NOMO-1 treated with DMSO at 0.1 percent for 48 hours (cell line): ENCODE results near the gene CHMP3.
A peak's percentile ranks its signal among the peaks of the same experiment; 100 is the strongest.
"Not testable (repeated sequence)": the region's sequence is repeated elsewhere in the genome, so short reads cannot be mapped to it uniquely, and the experiment has no call there.

Source experiments
- DNase-seq: peaks from one replicate; lab custom pipeline; 2025; ENCODE audit not compliant: unreplicated experiment; lab: John Stamatoyannopoulos, UW

CHMP3 gene

GRCh38 chr2:86562922-86563649 lies at the start of gene CHMP3:
Gene CHMP3 (minus strand): TSS chr2:86563443. CDS start chr2:86563348, 95 bp downstream.
- peak; percentile 93 for DNase-seq

GRCh38 chr2:86610871-86611270 lies 47.6 kb upstream of the CHMP3 start:
- no peak for DNase-seq

GRCh38 chr2:86608832-86609410 lies 45.7 kb upstream of the CHMP3 start:
- DNase-seq: no peak

- no peak for DNase-seq
Measured at GRCh38 chr2:86603905-86604304, 40.7 kb upstream of the CHMP3 start.

GRCh38 chr2:86598966-86599365 lies 35.7 kb upstream of the CHMP3 start:
- DNase-seq: no peak

GRCh38 chr2:86596118-86596517 lies 32.9 kb upstream of the CHMP3 start:
- DNase-seq: no peak

GRCh38 chr2:86593266-86593665 lies 30.0 kb upstream of the CHMP3 start:
- DNase-seq: no peak

- no peak for DNase-seq
Measured at GRCh38 chr2:86592547-86593230, 29.4 kb upstream of the CHMP3 start.

GRCh38 chr2:86589701-86590100 lies 26.5 kb upstream of the CHMP3 start:
- DNase-seq: not testable (repeated sequence)

GRCh38 chr2:86584151-86584913 lies 21.1 kb upstream of the CHMP3 start:
- DNase-seq: peak; percentile 48

- DNase-seq: no peak
Measured at GRCh38 chr2:86580560-86580959, 17.3 kb upstream of the CHMP3 start.

- peak; percentile 19 for DNase-seq
Measured at GRCh38 chr2:86577817-86578456, 14.7 kb upstream of the CHMP3 start.

GRCh38 chr2:86570059-86570458 lies 6.8 kb upstream of the CHMP3 start:
- DNase-seq: no peak

- no peak for DNase-seq
Measured at GRCh38 chr2:86566821-86567190, 3.6 kb upstream of the CHMP3 start.

- DNase-seq: no peak
Measured at GRCh38 chr2:86566158-86566820, 3.0 kb upstream of the CHMP3 start.

- no peak for DNase-seq
Measured at GRCh38 chr2:86563650-86564061, 413 bp upstream of the CHMP3 start.

- DNase-seq: no peak
Measured at GRCh38 chr2:86562485-86562921, 740 bp downstream of the CHMP3 start.

GRCh38 chr2:86557836-86558235 lies 5.4 kb downstream of the CHMP3 start:
- DNase-seq: no peak

- no peak for DNase-seq
Measured at GRCh38 chr2:86556508-86556907, 6.7 kb downstream of the CHMP3 start.

- DNase-seq: no peak
Measured at GRCh38 chr2:86552889-86553288, 10.4 kb downstream of the CHMP3 start.
